ENCODE data around the gene PEAK3. TPM values are rescaled to one million over a fixed set of nuclear protein-coding genes. Genes with fewer than 3 reads are reported as not detected.

PEAK3 gene
- polyA plus RNA-seq, 3 donors: 2.4 to 6.3 (median 2.9) TPM

- Histone ChIP-seq H3K27me3 (ENCODE audit: control insufficient read depth in 2 of 2, insufficient read depth in 2 of 2, low read length in 2 of 2) (no peaks in the 10 kb centered on the region), H4K20me1 (ENCODE audit: insufficient read depth, low read length) (peaks cover 35% of the 10 kb centered on the region), H3K9me3 (replicated peaks in 1 of 2; ENCODE audit: control insufficient read depth in 1 of 2, insufficient read depth in 1 of 2, low read length in 2 of 2) (no peaks in the 10 kb centered on the region), H3K27ac (ENCODE audit: low read depth in 1 of 2, low read length in 2 of 2) (peak overlapping the region in 1 of 2 donors; percentile 80), H3K9ac (ENCODE audit: insufficient read depth, low read length, poor library complexity, severe bottlenecking) (peak overlapping the region; percentile 83), H3K4me2 (replicated peaks; ENCODE audit: extremely low read depth, low read length, poor library complexity, severe bottlenecking) (peak overlapping the region; percentile 99), H2AFZ (ENCODE audit: insufficient read depth, low read depth, low read length, poor library complexity, severe bottlenecking) (no peak overlapping the region), H3K36me3 (replicated peaks in 1 of 2; ENCODE audit: control insufficient read depth in 1 of 2, insufficient read depth in 2 of 2, low read length in 2 of 2) (peaks cover 15 to 16% of the 10 kb centered on the region in 2 donors), H3K4me3 (replicated peaks in 1 of 3; ENCODE audit: low read depth in 2 of 3, low read length in 3 of 3) (peak overlapping the region in 2 of 3 experiments; percentile 82 to 97), H3K4me1 (ENCODE audit: control insufficient read depth in 1 of 2, insufficient read depth in 2 of 2, low read length in 2 of 2) (peaks cover 34 to 55% of the 10 kb centered on the region in 2 donors), H3K79me2 (ENCODE audit: insufficient read depth, low read length) (peaks cover 83% of the 10 kb centered on the region)
- no peak for DNase-seq
- peaks cover 0 to 10% (median 0%) of the 10 kb centered on the region in 3 donors for H3K27me3 Mint-ChIP-seq (ENCODE audit: low read depth in 3 of 3)
- peaks cover 0 to 2% (median 0%) of the 10 kb centered on the region in 7 donors for H3K9me3 Mint-ChIP-seq
- H3K36me3 Mint-ChIP-seq: peaks cover 12 to 28% of the 10 kb centered on the region in 2 donors
- TF ChIP-seq CTCF (IDR thresholded peaks at IDR 0.05): no peak
- H3K4me3 Mint-ChIP-seq: peak overlapping the region; percentile 86 to 100
- peaks cover 69% of the 10 kb centered on the region for H3K4me1 Mint-ChIP-seq
- intact Hi-C loops (cut with micrococcal nuclease): loop anchor here in 1 of 2 donors (5.0 kb wide), 3 partner anchors 57 to 92 kb away; partner anchors contain the start of genes PLEKHJ1 and SF3A2
- 83% methylated on average over 10 of the region's 13 CpGs for WGBS (ENCODE audit: insufficient coverage)
- H3K27ac Mint-ChIP-seq: peak overlapping the region in 4 of 7 donors; percentile 39 to 80 (median 55)
These were observed 47.5 kb upstream of the PEAK3 start for GRCh38 chr19:2329501-2329916.

- no peak for TF ChIP-seq CTCF (IDR thresholded peaks at IDR 0.05)
- H3K27me3 Mint-ChIP-seq (ENCODE audit: low read depth in 3 of 3): peaks cover 0 to 10% (median 0%) of the 10 kb centered on the region in 3 donors
- H3K36me3 ChIP-seq (replicated peaks in 1 of 2; ENCODE audit: control insufficient read depth in 1 of 2, insufficient read depth in 2 of 2, low read length in 2 of 2): peaks cover 19% of the 10 kb centered on the region in 2 donors
- peaks cover 34% of the 10 kb centered on the region for H4K20me1 ChIP-seq (ENCODE audit: insufficient read depth, low read length)
- peak overlapping the region in 1 of 2 donors; percentile 80 for H3K27ac ChIP-seq (ENCODE audit: low read depth in 1 of 2, low read length in 2 of 2)
- peak overlapping the region; percentile 82 to 97 (median 92) for H3K4me3 ChIP-seq (replicated peaks in 1 of 3; ENCODE audit: low read depth in 2 of 3, low read length in 3 of 3)
- peak overlapping the region; percentile 98 for H2AFZ ChIP-seq (ENCODE audit: insufficient read depth, low read depth, low read length, poor library complexity, severe bottlenecking)
- WGBS (ENCODE audit: insufficient coverage): 7% methylated on average over 8 of the region's 16 CpGs
- no peaks in the 10 kb centered on the region for H3K27me3 ChIP-seq (ENCODE audit: control insufficient read depth in 2 of 2, insufficient read depth in 2 of 2, low read length in 2 of 2)
- H3K4me3 Mint-ChIP-seq: peak overlapping the region; percentile 86 to 100
- peaks cover 81% of the 10 kb centered on the region for H3K79me2 ChIP-seq (ENCODE audit: insufficient read depth, low read length)
- H3K36me3 Mint-ChIP-seq: peaks cover 16 to 29% of the 10 kb centered on the region in 2 donors
- no peak for DNase-seq
- H3K9me3 Mint-ChIP-seq: peaks cover 0 to 2% (median 0%) of the 10 kb centered on the region in 7 donors
- peaks cover 34 to 55% of the 10 kb centered on the region in 2 donors for H3K4me1 ChIP-seq (ENCODE audit: control insufficient read depth in 1 of 2, insufficient read depth in 2 of 2, low read length in 2 of 2)
- H3K9me3 ChIP-seq (replicated peaks in 1 of 2; ENCODE audit: control insufficient read depth in 1 of 2, insufficient read depth in 1 of 2, low read length in 2 of 2): no peaks in the 10 kb centered on the region
- intact Hi-C loops (cut with micrococcal nuclease): loop anchor here in 1 of 2 donors (5.0 kb wide), 3 partner anchors 57 to 92 kb away; partner anchors contain the start of genes PLEKHJ1 and SF3A2
- peaks cover 69% of the 10 kb centered on the region for H3K4me1 Mint-ChIP-seq
- H3K27ac Mint-ChIP-seq: peak overlapping the region; percentile 39 to 80 (median 65)
- H3K9ac ChIP-seq (ENCODE audit: insufficient read depth, low read length, poor library complexity, severe bottlenecking): peak overlapping the region; percentile 83
- H3K4me2 ChIP-seq (replicated peaks; ENCODE audit: extremely low read depth, low read length, poor library complexity, severe bottlenecking): peak overlapping the region; percentile 99
These were observed 47.1 kb upstream of the PEAK3 start for GRCh38 chr19:2329149-2329478.
